ENCODE results near the gene GMCL2. TPM values are rescaled to one million over a fixed set of nuclear protein-coding genes. Genes with fewer than 3 reads are reported as not detected.
"Not testable (repeated sequence)": the region's sequence is repeated elsewhere in the genome, so short reads cannot be mapped to it uniquely, and the experiment has no call there.

The GMCL2 gene
- total RNA-seq, 3 donors from 2014 or later: not detected

- peaks cover 8 to 9% of the 10 kb centered on the region in 2 donors for H3K4me1 ChIP-seq
- intact Hi-C loops (cut with DNase I; ENCODE audit: low total_unique reads): no loop called here
- H3K36me3 ChIP-seq: peaks cover 5% of the 10 kb centered on the region
- no peak overlapping the region for H3K27ac ChIP-seq
- H3K9me3 ChIP-seq: no peaks in the 10 kb centered on the region
- no peak for DNase-seq (ENCODE audit: low spot score in 2 of 2)
- H3K27me3 ChIP-seq: no peaks in the 10 kb centered on the region
- TF ChIP-seq CTCF (IDR thresholded peaks at IDR 0.05) (no peak), POLR2AphosphoS5 (IDR thresholded peaks at IDR 0.05) (no peak), POLR2A (IDR thresholded peaks at IDR 0.05) (no peak)
- H3K4me3 ChIP-seq: no peak overlapping the region
Observed at GRCh38 chr5:178229861-178230260, 42.7 kb upstream of the GMCL2 start.

GRCh38 chr5:178229111-178229510, 41.9 kb upstream of the GMCL2 start:
- not testable (repeated sequence) for H3K36me3 ChIP-seq; DNase-seq (ENCODE audit: low spot score in 2 of 2)

GRCh38 chr5:178228609-178229008, 41.4 kb upstream of the GMCL2 start:
- TF ChIP-seq POLR2AphosphoS5 (IDR thresholded peaks at IDR 0.05) (no peak), CTCF (IDR thresholded peaks at IDR 0.05) (no peak), POLR2A (IDR thresholded peaks at IDR 0.05) (no peak)

More at GRCh38 chr5:178229111-178229510, 41.9 kb upstream of the GMCL2 start:
- H3K27ac ChIP-seq; H3K4me3 ChIP-seq; H3K9me3 ChIP-seq; intact Hi-C loops (cut with DNase I; ENCODE audit: low total_unique reads); H3K27me3 ChIP-seq; H3K4me1 ChIP-seq: not testable (repeated sequence)

GRCh38 chr5:178227929-178228328, 40.8 kb upstream of the GMCL2 start:
- intact Hi-C loops (cut with DNase I; ENCODE audit: low total_unique reads): no loop called here
- H3K9me3 ChIP-seq: no peaks in the 10 kb centered on the region
- H3K36me3 ChIP-seq: peaks cover 5% of the 10 kb centered on the region
- DNase-seq (ENCODE audit: low spot score in 2 of 2): no peak
- no peak overlapping the region for H3K4me3 ChIP-seq
- H3K4me1 ChIP-seq: peaks cover 8 to 9% of the 10 kb centered on the region in 2 donors
- no peaks in the 10 kb centered on the region for H3K27me3 ChIP-seq
- TF ChIP-seq CTCF (IDR thresholded peaks at IDR 0.05) (no peak), POLR2A (IDR thresholded peaks at IDR 0.05) (no peak), POLR2AphosphoS5 (IDR thresholded peaks at IDR 0.05) (no peak)
- H3K27ac ChIP-seq: no peak overlapping the region

More at GRCh38 chr5:178228609-178229008, 41.4 kb upstream of the GMCL2 start:
- Histone ChIP-seq H3K36me3 (peaks cover 5% of the 10 kb centered on the region), H3K4me1 (peaks cover 8 to 9% of the 10 kb centered on the region in 2 donors), H3K9me3 (no peaks in the 10 kb centered on the region), H3K27me3 (no peaks in the 10 kb centered on the region), H3K27ac (no peak overlapping the region), H3K4me3 (no peak overlapping the region)
- intact Hi-C loops (cut with DNase I; ENCODE audit: low total_unique reads): no loop called here
- no peak for DNase-seq (ENCODE audit: low spot score in 2 of 2)

GRCh38 chr5:178227138-178227659, 40.0 kb upstream of the GMCL2 start:
- Histone ChIP-seq H3K36me3 (peaks cover 5% of the 10 kb centered on the region), H3K4me3 (no peak overlapping the region), H3K27me3 (no peaks in the 10 kb centered on the region), H3K4me1 (peaks cover 8 to 9% of the 10 kb centered on the region in 2 donors), H3K27ac (no peak overlapping the region), H3K9me3 (no peaks in the 10 kb centered on the region)
- intact Hi-C loops (cut with DNase I; ENCODE audit: low total_unique reads): no loop called here
- TF ChIP-seq POLR2AphosphoS5 (IDR thresholded peaks at IDR 0.05): no peak
- TF ChIP-seq POLR2A (IDR thresholded peaks at IDR 0.05): no peak
- no peak for TF ChIP-seq CTCF (IDR thresholded peaks at IDR 0.05)
- DNase-seq (ENCODE audit: low spot score in 2 of 2): no peak

- H3K4me3 ChIP-seq: no peak overlapping the region
- H3K9me3 ChIP-seq: no peaks in the 10 kb centered on the region
- no peak for TF ChIP-seq POLR2A (IDR thresholded peaks at IDR 0.05)
- TF ChIP-seq CTCF (IDR thresholded peaks at IDR 0.05): no peak
- no peak for TF ChIP-seq POLR2AphosphoS5 (IDR thresholded peaks at IDR 0.05)
- H3K4me1 ChIP-seq: no peaks in the 10 kb centered on the region
- H3K27me3 ChIP-seq: no peaks in the 10 kb centered on the region
- intact Hi-C loops (cut with DNase I; ENCODE audit: low total_unique reads): no loop called here
- no peak overlapping the region for H3K27ac ChIP-seq
- no peak for DNase-seq (ENCODE audit: low spot score in 2 of 2)
- H3K36me3 ChIP-seq: peaks cover 5% of the 10 kb centered on the region
Observed at GRCh38 chr5:178225174-178225573, 38.0 kb upstream of the GMCL2 start.
